ENCODE results near the gene IDH3A. TPM values are rescaled to one million over a fixed set of nuclear protein-coding genes. Genes with fewer than 3 reads are reported as not detected.

The IDH3A gene
- total RNA-seq, 1 experiment from 2014 or later, result 67.3 TPM

DNA sequence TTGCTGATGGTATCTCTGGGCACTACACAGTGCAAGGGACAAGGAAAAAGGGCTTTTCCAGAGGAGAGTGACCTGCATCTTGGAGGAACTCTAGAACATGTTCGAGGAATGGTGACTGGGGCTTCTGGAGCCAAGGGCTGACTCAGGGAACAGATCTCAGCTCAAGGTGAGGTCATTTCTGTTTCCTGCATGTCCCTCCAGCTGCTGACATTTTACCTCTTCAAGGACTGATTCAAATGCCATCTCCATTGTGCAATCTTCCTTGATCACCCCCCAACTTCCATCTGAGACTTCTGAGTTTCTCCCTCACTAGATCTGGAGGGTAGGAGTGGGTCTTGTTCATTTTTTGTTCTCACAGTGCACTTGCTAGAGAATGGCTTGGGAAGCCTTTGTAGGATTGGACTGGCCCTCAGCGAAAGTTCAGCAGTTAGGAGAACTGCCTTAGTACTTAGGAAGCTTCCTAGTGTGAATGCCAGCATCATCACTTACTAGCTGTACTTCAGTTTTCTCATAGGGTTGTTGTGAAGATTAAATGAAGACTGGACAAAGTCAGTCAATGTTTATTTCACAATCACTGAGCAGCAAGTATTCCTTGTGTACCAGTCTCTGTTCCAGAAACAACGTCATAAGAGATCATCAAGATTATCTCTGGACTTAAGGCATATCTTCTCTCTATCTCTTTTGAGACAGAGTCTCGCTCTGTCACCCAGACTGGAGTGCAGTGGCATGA, 2.6 kb upstream of the IDH3A start:
- no peak for DNase-seq
- BruUV-seq (replicated peaks), result no TSS peak
- Histone ChIP-seq H3K9me3 (no peaks in the 10 kb centered on the region), H3K36me3 (ENCODE audit: control insufficient read depth, insufficient read depth, low read length) (no peaks in the 10 kb centered on the region), H3K27me3 (replicated peaks; ENCODE audit: control insufficient read depth, insufficient read depth, low read length) (no peaks in the 10 kb centered on the region), H3K4me1 (0 out of 2 replicates have a peak, but pooled peaks cover 3% of the 10 kb centered on the region), H3K4me3 (ENCODE audit: low read depth, low read length) (no peak overlapping the region)
- Mint-ChIP-seq H3K27me3 (ENCODE audit: insufficient read depth, unreplicated experiment) (no peaks in the 10 kb centered on the region), H3K27ac (ENCODE audit: unreplicated experiment) (no peak overlapping the region), H3K4me1 (ENCODE audit: low read depth, unreplicated experiment) (no peaks in the 10 kb centered on the region), H3K4me3 (ENCODE audit: unreplicated experiment) (no peak overlapping the region), H3K36me3 (ENCODE audit: insufficient read depth, unreplicated experiment) (peaks cover 11% of the 10 kb centered on the region), H3K9me3 (ENCODE audit: unreplicated experiment) (no peaks in the 10 kb centered on the region)
- CTCF ChIA-PET, result no interaction called here
- TF ChIP-seq, protein P1, sequence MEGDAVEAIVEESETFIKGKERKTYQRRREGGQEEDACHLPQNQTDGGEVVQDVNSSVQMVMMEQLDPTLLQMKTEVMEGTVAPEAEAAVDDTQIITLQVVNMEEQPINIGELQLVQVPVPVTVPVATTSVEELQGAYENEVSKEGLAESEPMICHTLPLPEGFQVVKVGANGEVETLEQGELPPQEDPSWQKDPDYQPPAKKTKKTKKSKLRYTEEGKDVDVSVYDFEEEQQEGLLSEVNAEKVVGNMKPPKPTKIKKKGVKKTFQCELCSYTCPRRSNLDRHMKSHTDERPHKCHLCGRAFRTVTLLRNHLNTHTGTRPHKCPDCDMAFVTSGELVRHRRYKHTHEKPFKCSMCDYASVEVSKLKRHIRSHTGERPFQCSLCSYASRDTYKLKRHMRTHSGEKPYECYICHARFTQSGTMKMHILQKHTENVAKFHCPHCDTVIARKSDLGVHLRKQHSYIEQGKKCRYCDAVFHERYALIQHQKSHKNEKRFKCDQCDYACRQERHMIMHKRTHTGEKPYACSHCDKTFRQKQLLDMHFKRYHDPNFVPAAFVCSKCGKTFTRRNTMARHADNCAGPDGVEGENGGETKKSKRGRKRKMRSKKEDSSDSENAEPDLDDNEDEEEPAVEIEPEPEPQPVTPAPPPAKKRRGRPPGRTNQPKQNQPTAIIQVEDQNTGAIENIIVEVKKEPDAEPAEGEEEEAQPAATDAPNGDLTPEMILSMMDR (IDR thresholded peaks at IDR 0.05; ENCODE audit: insufficient read depth in 1 of 2, low read depth in 1 of 2, low read length in 1 of 2, severe bottlenecking in 1 of 2, unreplicated experiment in 1 of 2), result no peak
- intact Hi-C loops (cut with micrococcal nuclease; ENCODE audit: unreplicated experiment), result no loop called here
- POLR2A ChIA-PET, result no interaction called here

DNA sequence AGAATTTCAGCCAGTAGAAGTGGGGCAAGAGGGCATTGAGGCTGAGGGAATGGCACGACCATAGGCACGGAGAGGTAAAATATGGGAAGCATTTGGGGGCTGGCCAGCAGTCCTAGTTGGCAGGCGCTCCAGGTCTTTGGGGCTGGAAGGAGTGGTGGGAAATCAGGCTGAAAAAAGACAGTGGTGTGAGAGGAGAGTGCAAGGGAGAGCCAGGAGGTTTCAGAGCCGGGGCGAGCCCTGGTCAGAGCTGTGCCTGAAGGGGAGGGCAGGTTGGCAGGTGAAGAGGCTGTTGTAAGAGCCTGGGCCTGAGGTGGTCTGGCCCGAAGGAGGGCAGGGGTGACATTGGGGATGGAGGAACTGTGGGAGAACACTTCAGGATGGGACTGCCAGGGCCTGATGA, 1.6 kb upstream of the IDH3A start:
- no peaks in the 10 kb centered on the region for H3K4me1 Mint-ChIP-seq (ENCODE audit: low read depth, unreplicated experiment)
- Histone ChIP-seq H3K27me3 (replicated peaks; ENCODE audit: control insufficient read depth, insufficient read depth, low read length) (no peaks in the 10 kb centered on the region), H3K9me3 (no peaks in the 10 kb centered on the region), H3K4me1 (0 out of 2 replicates have a peak, but pooled peaks cover 3% of the 10 kb centered on the region), H3K36me3 (ENCODE audit: control insufficient read depth, insufficient read depth, low read length) (no peaks in the 10 kb centered on the region), H3K4me3 (ENCODE audit: low read depth, low read length) (no peak overlapping the region)
- BruUV-seq (replicated peaks), result no TSS peak
- H3K4me3 Mint-ChIP-seq (ENCODE audit: unreplicated experiment), result peak overlapping the region; percentile 50
- H3K27ac Mint-ChIP-seq (ENCODE audit: unreplicated experiment), result peak overlapping the region; percentile 38
- CTCF ChIA-PET, result no interaction called here
- H3K27me3 Mint-ChIP-seq (ENCODE audit: insufficient read depth, unreplicated experiment), result no peaks in the 10 kb centered on the region
- TF ChIP-seq, protein P1 (IDR thresholded peaks at IDR 0.05; ENCODE audit: insufficient read depth in 1 of 2, low read depth in 1 of 2, low read length in 1 of 2, severe bottlenecking in 1 of 2, unreplicated experiment in 1 of 2), result no peak
- H3K9me3 Mint-ChIP-seq (ENCODE audit: unreplicated experiment), result no peaks in the 10 kb centered on the region
- intact Hi-C loops (cut with micrococcal nuclease; ENCODE audit: unreplicated experiment), result no loop called here
- peaks cover 11% of the 10 kb centered on the region for H3K36me3 Mint-ChIP-seq (ENCODE audit: insufficient read depth, unreplicated experiment)
- no peak for DNase-seq
- POLR2A ChIA-PET, result no interaction called here

DNA sequence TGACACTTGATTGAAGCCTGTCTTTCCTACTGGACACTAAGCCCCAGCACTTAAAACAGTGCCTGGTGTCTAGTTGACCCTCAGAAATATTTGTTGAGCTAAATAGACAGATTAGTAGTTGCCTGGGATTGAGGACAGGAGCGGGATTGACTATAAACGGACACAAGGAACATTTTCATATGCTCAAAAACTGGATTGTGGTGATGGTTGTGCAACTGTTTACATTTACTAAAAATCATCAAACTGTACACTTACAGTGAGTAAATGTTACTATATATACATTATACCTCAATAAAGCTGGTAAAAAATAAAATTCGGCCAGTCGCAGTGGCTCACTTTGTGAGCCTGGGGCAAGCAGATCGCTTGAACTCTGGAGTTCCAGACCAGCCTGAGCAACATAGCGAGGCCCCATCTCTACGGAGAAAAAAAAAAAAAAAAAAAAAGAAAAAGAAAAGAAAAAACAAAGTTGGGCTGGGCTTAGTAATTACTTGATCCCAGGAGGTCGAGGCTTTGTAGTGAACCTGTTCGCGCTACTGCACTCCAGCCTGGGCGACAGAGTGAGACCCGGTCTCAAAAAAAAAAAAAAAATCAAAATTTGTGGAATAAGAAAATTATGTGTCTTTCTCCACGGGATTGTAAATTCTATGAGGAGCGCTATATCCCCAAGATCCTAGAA, 632 bp upstream of the IDH3A start:
- no peaks in the 10 kb centered on the region for H3K9me3 ChIP-seq
- TF ChIP-seq, protein P1 (IDR thresholded peaks at IDR 0.05; ENCODE audit: insufficient read depth in 1 of 2, low read depth in 1 of 2, low read length in 1 of 2, severe bottlenecking in 1 of 2, unreplicated experiment in 1 of 2), result no peak
- Mint-ChIP-seq H3K9me3 (ENCODE audit: unreplicated experiment) (no peaks in the 10 kb centered on the region), H3K36me3 (ENCODE audit: insufficient read depth, unreplicated experiment) (peaks cover 11% of the 10 kb centered on the region), H3K4me3 (ENCODE audit: unreplicated experiment) (peak overlapping the region; percentile 93), H3K4me1 (ENCODE audit: low read depth, unreplicated experiment) (no peaks in the 10 kb centered on the region), H3K27me3 (ENCODE audit: insufficient read depth, unreplicated experiment) (no peaks in the 10 kb centered on the region), H3K27ac (ENCODE audit: unreplicated experiment) (peak overlapping the region; percentile 76)
- ChIA-PET CTCF (interaction anchor here (1.3 kb wide), 1 partner anchor 40 kb away, joined by 4 read pairs; no protein-coding TSS in a partner anchor), POLR2A (interaction anchor here (0.7 to 1.0 kb wide), 4 partner anchors 94 to 151 kb away, joined by 4 to 14 read pairs (median 7); partner anchors contain the start of gene SKIC8)
- no peak for DNase-seq
- intact Hi-C loops (cut with micrococcal nuclease; ENCODE audit: unreplicated experiment), result loop anchor here (1.0 kb wide), 2 partner anchors 16 to 47 kb away; no protein-coding TSS in a partner anchor
- no peaks in the 10 kb centered on the region for H3K27me3 ChIP-seq (replicated peaks; ENCODE audit: control insufficient read depth, insufficient read depth, low read length)
- 0 out of 2 replicates have a peak, but pooled peaks cover 3% of the 10 kb centered on the region for H3K4me1 ChIP-seq
- H3K4me3 ChIP-seq (ENCODE audit: low read depth, low read length), result peak overlapping the region; percentile 55
- no peaks in the 10 kb centered on the region for H3K36me3 ChIP-seq (ENCODE audit: control insufficient read depth, insufficient read depth, low read length)
- TSS peak; percentile 93 for BruUV-seq (replicated peaks)
